ENCODE results near the gene CACNB1.

The CACNB1 gene

DNA sequence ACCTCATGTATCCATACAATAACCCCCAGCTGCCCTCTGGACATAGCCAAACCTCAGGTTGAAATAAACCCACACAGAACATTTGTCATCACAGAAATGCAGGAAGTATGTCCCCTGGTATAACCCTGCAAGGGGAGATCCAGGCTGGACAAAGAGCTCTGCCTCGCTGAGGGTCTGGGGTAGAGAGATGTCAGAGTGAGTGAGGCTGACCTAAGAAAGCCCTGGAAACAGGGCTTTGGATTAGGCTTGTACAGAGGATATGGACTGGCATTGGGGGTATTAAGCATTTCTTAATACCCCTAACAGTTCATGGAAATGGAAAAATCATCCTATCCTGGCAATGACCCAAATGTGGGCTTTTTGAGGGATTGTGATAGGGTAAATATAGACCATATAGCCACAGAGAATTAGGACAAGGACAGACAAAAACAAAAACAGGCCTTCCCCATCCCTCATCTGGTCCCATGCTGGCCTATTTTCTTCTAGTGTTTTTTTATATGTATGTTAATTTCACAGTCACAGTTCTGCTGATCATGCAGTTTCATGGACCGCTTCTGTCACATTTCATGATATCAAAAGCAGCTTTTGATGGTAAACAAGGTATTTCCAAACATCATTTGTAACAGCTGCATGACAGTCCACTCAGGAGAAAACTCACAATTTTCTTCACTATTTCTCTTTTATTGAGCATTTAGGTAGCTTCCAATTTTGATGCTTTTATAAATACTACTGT is 72.2 kb downstream of the CACNB1 start:
- Histone ChIP-seq H3K27ac (ENCODE audit: extremely low read depth, low read depth, low read length) (no peak overlapping the region), H3K36me3 (ENCODE audit: control insufficient read depth in 2 of 2, insufficient read depth in 1 of 2, low read length in 2 of 2) (no peaks in the 10 kb centered on the region), H3K9me3 (ENCODE audit: control insufficient read depth, insufficient read depth, low read depth, low read length) (no peaks in the 10 kb centered on the region), H3K4me1 (ENCODE audit: control insufficient read depth, insufficient read depth, low read length) (no peaks in the 10 kb centered on the region), H3K4me3 (ENCODE audit: low read depth, low read length) (no peak overlapping the region)
- CTCF ChIA-PET: interaction anchor here (0.6 to 1.4 kb wide), 4 partner anchors 10 to 456 kb away, joined by 3 to 5 read pairs (median 3); no protein-coding TSS in a partner anchor
- no peak for TF ChIP-seq ZBTB48 (tag by site-specific recombination; IDR thresholded peaks at IDR 0.05)
- TF ChIP-seq, protein P1, sequence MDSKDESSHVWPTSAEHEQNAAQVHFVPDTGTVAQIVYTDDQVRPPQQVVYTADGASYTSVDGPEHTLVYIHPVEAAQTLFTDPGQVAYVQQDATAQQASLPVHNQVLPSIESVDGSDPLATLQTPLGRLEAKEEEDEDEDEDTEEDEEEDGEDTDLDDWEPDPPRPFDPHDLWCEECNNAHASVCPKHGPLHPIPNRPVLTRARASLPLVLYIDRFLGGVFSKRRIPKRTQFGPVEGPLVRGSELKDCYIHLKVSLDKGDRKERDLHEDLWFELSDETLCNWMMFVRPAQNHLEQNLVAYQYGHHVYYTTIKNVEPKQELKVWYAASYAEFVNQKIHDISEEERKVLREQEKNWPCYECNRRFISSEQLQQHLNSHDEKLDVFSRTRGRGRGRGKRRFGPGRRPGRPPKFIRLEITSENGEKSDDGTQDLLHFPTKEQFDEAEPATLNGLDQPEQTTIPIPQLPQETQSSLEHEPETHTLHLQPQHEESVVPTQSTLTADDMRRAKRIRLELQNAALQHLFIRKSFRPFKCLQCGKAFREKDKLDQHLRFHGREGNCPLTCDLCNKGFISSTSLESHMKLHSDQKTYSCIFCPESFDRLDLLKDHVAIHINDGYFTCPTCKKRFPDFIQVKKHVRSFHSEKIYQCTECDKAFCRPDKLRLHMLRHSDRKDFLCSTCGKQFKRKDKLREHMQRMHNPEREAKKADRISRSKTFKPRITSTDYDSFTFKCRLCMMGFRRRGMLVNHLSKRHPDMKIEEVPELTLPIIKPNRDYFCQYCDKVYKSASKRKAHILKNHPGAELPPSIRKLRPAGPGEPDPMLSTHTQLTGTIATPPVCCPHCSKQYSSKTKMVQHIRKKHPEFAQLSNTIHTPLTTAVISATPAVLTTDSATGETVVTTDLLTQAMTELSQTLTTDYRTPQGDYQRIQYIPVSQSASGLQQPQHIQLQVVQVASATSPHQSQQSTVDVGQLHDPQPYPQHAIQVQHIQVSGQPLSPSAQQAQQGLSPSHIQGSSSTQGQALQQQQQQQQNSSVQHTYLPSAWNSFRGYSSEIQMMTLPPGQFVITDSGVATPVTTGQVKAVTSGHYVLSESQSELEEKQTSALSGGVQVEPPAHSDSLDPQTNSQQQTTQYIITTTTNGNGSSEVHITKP (tag by site-specific recombination; IDR thresholded peaks at IDR 0.05): peak; percentile 96
- TF ChIP-seq SCRT2 (tag by site-specific recombination; IDR thresholded peaks at IDR 0.05): 0 out of 2 replicates have a peak, but pooled peaks have one; percentile 9
- POLR2A ChIA-PET: no interaction called here

DNA sequence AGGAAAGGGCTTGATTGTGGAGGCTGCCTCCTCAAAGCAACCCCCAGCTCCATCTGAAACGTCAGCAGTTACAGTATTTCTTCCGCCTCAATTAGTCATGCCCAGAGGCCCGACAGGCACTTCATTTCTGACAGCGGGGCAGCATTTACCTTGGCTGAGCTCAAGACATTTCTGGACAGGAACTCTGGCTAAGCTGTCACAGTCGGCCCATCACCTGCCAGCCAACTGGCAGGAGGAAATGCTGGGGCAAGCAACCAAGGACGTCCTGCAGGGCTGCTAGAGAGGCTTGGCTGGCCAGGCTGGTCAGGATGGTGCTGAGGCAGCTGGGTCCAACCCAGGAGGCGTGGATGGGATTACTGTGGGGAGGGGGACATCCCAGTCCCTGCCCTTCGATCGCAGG is 73.8 kb downstream of the CACNB1 start:
- no peak for TF ChIP-seq FEZF1 (tag by site-specific recombination; IDR thresholded peaks at IDR 0.05)
- no peak for TF ChIP-seq ZNF514 (tag by site-specific recombination; IDR thresholded peaks at IDR 0.05)
- TF ChIP-seq IKZF3 (tag by site-specific recombination; IDR thresholded peaks at IDR 0.05): no peak
- TF ChIP-seq, protein P2, sequence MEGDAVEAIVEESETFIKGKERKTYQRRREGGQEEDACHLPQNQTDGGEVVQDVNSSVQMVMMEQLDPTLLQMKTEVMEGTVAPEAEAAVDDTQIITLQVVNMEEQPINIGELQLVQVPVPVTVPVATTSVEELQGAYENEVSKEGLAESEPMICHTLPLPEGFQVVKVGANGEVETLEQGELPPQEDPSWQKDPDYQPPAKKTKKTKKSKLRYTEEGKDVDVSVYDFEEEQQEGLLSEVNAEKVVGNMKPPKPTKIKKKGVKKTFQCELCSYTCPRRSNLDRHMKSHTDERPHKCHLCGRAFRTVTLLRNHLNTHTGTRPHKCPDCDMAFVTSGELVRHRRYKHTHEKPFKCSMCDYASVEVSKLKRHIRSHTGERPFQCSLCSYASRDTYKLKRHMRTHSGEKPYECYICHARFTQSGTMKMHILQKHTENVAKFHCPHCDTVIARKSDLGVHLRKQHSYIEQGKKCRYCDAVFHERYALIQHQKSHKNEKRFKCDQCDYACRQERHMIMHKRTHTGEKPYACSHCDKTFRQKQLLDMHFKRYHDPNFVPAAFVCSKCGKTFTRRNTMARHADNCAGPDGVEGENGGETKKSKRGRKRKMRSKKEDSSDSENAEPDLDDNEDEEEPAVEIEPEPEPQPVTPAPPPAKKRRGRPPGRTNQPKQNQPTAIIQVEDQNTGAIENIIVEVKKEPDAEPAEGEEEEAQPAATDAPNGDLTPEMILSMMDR (tag by site-specific recombination; IDR thresholded peaks at IDR 0.05): no peak
- TF ChIP-seq YY1 (tag by site-specific recombination; IDR thresholded peaks at IDR 0.05): no peak
- no peak for TF ChIP-seq ZNF146 (tag by site-specific recombination; IDR thresholded peaks at IDR 0.05)
- TF ChIP-seq ZNF221 (tag by site-specific recombination; IDR thresholded peaks at IDR 0.05; ENCODE audit: borderline replicate concordance): no peak
- TF ChIP-seq ZNF501 (tag by site-specific recombination; IDR thresholded peaks at IDR 0.05): no peak
- no peak for TF ChIP-seq KLF10 (tag by site-specific recombination; IDR thresholded peaks at IDR 0.05)
- TF ChIP-seq ZNF629 (tag by site-specific recombination; IDR thresholded peaks at IDR 0.05): no peak
- Histone ChIP-seq H3K27ac (ENCODE audit: extremely low read depth, low read depth, low read length) (no peak overlapping the region), H3K9me3 (ENCODE audit: control insufficient read depth, insufficient read depth, low read depth, low read length) (no peaks in the 10 kb centered on the region), H3K4me1 (ENCODE audit: control insufficient read depth, insufficient read depth, low read length) (no peaks in the 10 kb centered on the region), H3K4me3 (ENCODE audit: low read depth, low read length) (no peak overlapping the region), H3K36me3 (ENCODE audit: control insufficient read depth in 2 of 2, insufficient read depth in 1 of 2, low read length in 2 of 2) (no peaks in the 10 kb centered on the region)
- ChIA-PET POLR2A (no interaction called here), CTCF (interaction anchor here (0.7 to 1.4 kb wide), 4 partner anchors 41 to 140 kb away, joined by 4 read pairs; no protein-coding TSS in a partner anchor)

Data from HEK293 (cell line).